Liver (tissue), 3 donors: ENCODE results near the gene FREM2.

ENCODE experiments used
- ATF3 ChIP-seq: IDR thresholded peaks from 2 replicates; pipeline ENCODE4 v1.6.1; 2016; ENCODE audit warnings: antibody characterized with exemption
- CTCF ChIP-seq: fragments of 150-350 bp; IDR thresholded peaks from 2 replicates; pipeline ENCODE4 v1.5.1; 2017; ENCODE audit warnings: improper control_type of control experiment, low read depth, low read length; ENCODE audit not compliant: missing input control
- EGR1 ChIP-seq, 2 donors: IDR thresholded peaks; 2 replicates each; pipeline ENCODE4 v1.6.1; 2016 to 2018; ENCODE audit warnings: antibody characterized with exemption in 2 of 2, low read depth in 2 of 2
- FOXA1 ChIP-seq: IDR thresholded peaks from 2 replicates; pipeline ENCODE4 v1.6.1; 2016; ENCODE audit warnings: antibody characterized with exemption
- GABPA ChIP-seq, 2 donors: IDR thresholded peaks in 1 of 2; conservative IDR thresholded peaks in 1 of 2; 2 replicates each; pipeline ENCODE4 v1.6.1; 2016; ENCODE audit warnings: antibody characterized with exemption in 2 of 2, mild to moderate bottlenecking in 1 of 2, moderate library complexity in 1 of 2
- HNF4A ChIP-seq, 2 donors: conservative IDR thresholded peaks; 2 replicates each; pipeline ENCODE4 v1.6.1; 2016; ENCODE audit warnings: antibody characterized with exemption in 2 of 2, mild to moderate bottlenecking in 2 of 2
- RAD21 ChIP-seq, 2 donors: IDR thresholded peaks; 2 replicates each; pipeline ENCODE4 v1.6.1; 2016; ENCODE audit warnings: antibody characterized with exemption in 2 of 2, mild to moderate bottlenecking in 2 of 2
- TAF1 ChIP-seq: conservative IDR thresholded peaks from 2 replicates; pipeline ENCODE4 v1.6.1; 2016; ENCODE audit warnings: antibody characterized with exemption, mild to moderate bottlenecking
- YY1 ChIP-seq: IDR thresholded peaks from 2 replicates; pipeline ENCODE4 v1.6.1; 2016; ENCODE audit warnings: antibody characterized with exemption, mild to moderate bottlenecking
- ZBTB33 ChIP-seq: IDR thresholded peaks from 2 replicates; pipeline ENCODE4 v1.6.1; 2016; ENCODE audit warnings: antibody characterized with exemption
- TF ChIP-seq, protein P1 (sequence below): IDR thresholded peaks from 2 replicates; pipeline ENCODE4 v1.6.1; 2016; ENCODE audit warnings: antibody characterized with exemption, mild to moderate bottlenecking
- TF ChIP-seq, protein P2 (sequence below): IDR thresholded peaks from 2 replicates; pipeline ENCODE4 v1.6.1; 2016; ENCODE audit warnings: antibody characterized with exemption
- donor health status: healthy.
- donor health status: healthy.

DNA sequence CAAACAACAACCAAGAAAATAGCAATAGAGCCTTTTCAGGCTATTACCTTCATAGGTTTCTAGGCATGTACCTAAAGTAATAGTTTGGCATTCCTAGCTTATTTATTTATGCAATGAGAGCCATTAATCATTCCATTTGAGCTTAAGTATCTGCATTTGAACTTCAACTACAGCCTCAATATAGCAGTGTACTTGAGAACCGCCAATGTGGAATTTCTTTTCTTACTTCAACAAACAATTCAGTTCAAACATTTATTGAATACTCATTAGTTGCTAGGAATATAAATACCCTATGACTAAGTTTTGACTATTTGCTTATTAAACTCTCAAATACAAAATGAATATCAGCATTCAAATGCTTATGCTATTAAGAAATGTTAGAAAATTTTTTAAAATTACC lies 38.0 kb upstream of the FREM2 start:
- no peak for TF ChIP-seq EGR1 (IDR thresholded peaks at IDR 0.05; ENCODE audit: low read depth in 2 of 2)
- TF ChIP-seq GABPA (IDR thresholded peaks at IDR 0.05 in 1 of 2, conservative IDR thresholded peaks at IDR 0.05 in 1 of 2) = no peak
- TF ChIP-seq CTCF = no peak
- TF ChIP-seq TAF1 = no peak
- TF ChIP-seq ZBTB33 = no peak
- TF ChIP-seq HNF4A (conservative IDR thresholded peaks at IDR 0.05) = no peak
- TF ChIP-seq, protein P1, sequence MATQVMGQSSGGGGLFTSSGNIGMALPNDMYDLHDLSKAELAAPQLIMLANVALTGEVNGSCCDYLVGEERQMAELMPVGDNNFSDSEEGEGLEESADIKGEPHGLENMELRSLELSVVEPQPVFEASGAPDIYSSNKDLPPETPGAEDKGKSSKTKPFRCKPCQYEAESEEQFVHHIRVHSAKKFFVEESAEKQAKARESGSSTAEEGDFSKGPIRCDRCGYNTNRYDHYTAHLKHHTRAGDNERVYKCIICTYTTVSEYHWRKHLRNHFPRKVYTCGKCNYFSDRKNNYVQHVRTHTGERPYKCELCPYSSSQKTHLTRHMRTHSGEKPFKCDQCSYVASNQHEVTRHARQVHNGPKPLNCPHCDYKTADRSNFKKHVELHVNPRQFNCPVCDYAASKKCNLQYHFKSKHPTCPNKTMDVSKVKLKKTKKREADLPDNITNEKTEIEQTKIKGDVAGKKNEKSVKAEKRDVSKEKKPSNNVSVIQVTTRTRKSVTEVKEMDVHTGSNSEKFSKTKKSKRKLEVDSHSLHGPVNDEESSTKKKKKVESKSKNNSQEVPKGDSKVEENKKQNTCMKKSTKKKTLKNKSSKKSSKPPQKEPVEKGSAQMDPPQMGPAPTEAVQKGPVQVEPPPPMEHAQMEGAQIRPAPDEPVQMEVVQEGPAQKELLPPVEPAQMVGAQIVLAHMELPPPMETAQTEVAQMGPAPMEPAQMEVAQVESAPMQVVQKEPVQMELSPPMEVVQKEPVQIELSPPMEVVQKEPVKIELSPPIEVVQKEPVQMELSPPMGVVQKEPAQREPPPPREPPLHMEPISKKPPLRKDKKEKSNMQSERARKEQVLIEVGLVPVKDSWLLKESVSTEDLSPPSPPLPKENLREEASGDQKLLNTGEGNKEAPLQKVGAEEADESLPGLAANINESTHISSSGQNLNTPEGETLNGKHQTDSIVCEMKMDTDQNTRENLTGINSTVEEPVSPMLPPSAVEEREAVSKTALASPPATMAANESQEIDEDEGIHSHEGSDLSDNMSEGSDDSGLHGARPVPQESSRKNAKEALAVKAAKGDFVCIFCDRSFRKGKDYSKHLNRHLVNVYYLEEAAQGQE = no peak
- TF ChIP-seq ATF3 = no peak
- TF ChIP-seq, protein P2, sequence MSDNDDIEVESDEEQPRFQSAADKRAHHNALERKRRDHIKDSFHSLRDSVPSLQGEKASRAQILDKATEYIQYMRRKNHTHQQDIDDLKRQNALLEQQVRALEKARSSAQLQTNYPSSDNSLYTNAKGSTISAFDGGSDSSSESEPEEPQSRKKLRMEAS = no peak
- TF ChIP-seq RAD21 (IDR thresholded peaks at IDR 0.05) = no peak
- no peak for TF ChIP-seq FOXA1
- TF ChIP-seq YY1 = no peak
